T47D (cell line): ENCODE data around the gene CHMP1A.
"Not testable (repeated sequence)": the region's sequence is repeated elsewhere in the genome, so short reads cannot be mapped to it uniquely, and the experiment has no call there.

Experiments
- DNase-seq, 2 experiments: peaks; one replicate each; pipeline versions ENCODE4 v3.0.0 to v3.0.0-alpha.2; 2011 to 2012; ENCODE audit warnings: low read depth in 1 of 2, low spot score in 1 of 2
- JUND ChIP-seq: IDR thresholded peaks from 2 replicates; pipeline ENCODE4 v1.6.1; 2012; ENCODE audit warnings: low read depth
- in situ Hi-C: cut with HindIII; loops from 2 replicates; pipeline ENCODE4 v1.10.0; 2016; ENCODE audit warnings: low sequenced_read_pairs, low pct_unique_long_range_greater_than_20kb

Gene CHMP1A

GRCh38 chr16:89688395-89688794 is 30.9 kb upstream of the CHMP1A start:
- no peak for TF ChIP-seq JUND
- in situ Hi-C loops = no loop called here
- DNase-seq = no peak

GRCh38 chr16:89687092-89687940 is 29.8 kb upstream of the CHMP1A start:
- in situ Hi-C loops = no loop called here
- no peak for TF ChIP-seq JUND
- DNase-seq = peak in 1 of 2 experiments; percentile 73

- in situ Hi-C loops = no loop called here
- peak; percentile 93 to 96 for DNase-seq
- no peak for TF ChIP-seq JUND
Observed at GRCh38 chr16:89686520-89687091, 29.1 kb upstream of the CHMP1A start, which contains the start of gene CDK10. TSS of gene CDK10 (plus strand) at chr16:89686689. CDS start at chr16:89686711, 22 bp downstream.

GRCh38 chr16:89685916-89686315 is 28.4 kb upstream of the CHMP1A start:
- in situ Hi-C loops = no loop called here
- DNase-seq = no peak
- TF ChIP-seq JUND = no peak

- no peak for TF ChIP-seq JUND
- in situ Hi-C loops = no loop called here
- no peak for DNase-seq
Observed at GRCh38 chr16:89678258-89678657, 20.8 kb upstream of the CHMP1A start.

- no peak for DNase-seq
- TF ChIP-seq JUND = no peak
- in situ Hi-C loops = no loop called here
Observed at GRCh38 chr16:89672177-89672941, 14.9 kb upstream of the CHMP1A start.

- in situ Hi-C loops, DNase-seq: not testable (repeated sequence)
Observed at GRCh38 chr16:89671565-89671964, 14.1 kb upstream of the CHMP1A start.

GRCh38 chr16:89670496-89671431 is 13.3 kb upstream of the CHMP1A start:
- no peak for DNase-seq
- no peak for TF ChIP-seq JUND
- in situ Hi-C loops = no loop called here

- in situ Hi-C loops = no loop called here
- TF ChIP-seq JUND = no peak
- no peak for DNase-seq
Observed at GRCh38 chr16:89669755-89670154, 12.2 kb upstream of the CHMP1A start.

- DNase-seq = no peak
- no peak for TF ChIP-seq JUND
- in situ Hi-C loops = no loop called here
Observed at GRCh38 chr16:89668790-89669158, 11.3 kb upstream of the CHMP1A start.

GRCh38 chr16:89667633-89668032 is 10.1 kb upstream of the CHMP1A start:
- in situ Hi-C loops = no loop called here
- DNase-seq = no peak
- TF ChIP-seq JUND = no peak

GRCh38 chr16:89667000-89667399 is 9.5 kb upstream of the CHMP1A start:
- DNase-seq = peak in 1 of 2 experiments; percentile 69
- in situ Hi-C loops = not testable (repeated sequence)

GRCh38 chr16:89664238-89664637 is 6.7 kb upstream of the CHMP1A start:
- DNase-seq, in situ Hi-C loops: not testable (repeated sequence)
